NCI-H187 (cell line): Measurements from ENCODE around the gene TCERG1L.
A peak's percentile ranks its signal among the peaks of the same experiment; 100 is the strongest.

Experiments used
- DNase-seq, 2 experiments: peaks; one replicate each; lab custom pipeline; 2025; lab: John Stamatoyannopoulos, UW

Gene TCERG1L

GRCh38 chr10:131207584-131208532, 103.7 kb downstream of the TCERG1L start:
- no peak for DNase-seq

- DNase-seq = no peak
Measured at GRCh38 chr10:131207176-131207575, 104.3 kb downstream of the TCERG1L start.

- DNase-seq = no peak
Measured at GRCh38 chr10:131206111-131206995, 105.2 kb downstream of the TCERG1L start.

GRCh38 chr10:131205556-131205955, 106.0 kb downstream of the TCERG1L start:
- no peak for DNase-seq

- DNase-seq = no peak
Measured at GRCh38 chr10:131204406-131205152, 106.9 kb downstream of the TCERG1L start.

GRCh38 chr10:131203456-131204357, 107.8 kb downstream of the TCERG1L start:
- DNase-seq = no peak

- DNase-seq = peak; percentile 43 to 64
Measured at GRCh38 chr10:131202990-131203389, 108.5 kb downstream of the TCERG1L start.

GRCh38 chr10:131201741-131202515, 109.6 kb downstream of the TCERG1L start:
- DNase-seq = no peak

GRCh38 chr10:131200856-131201470, 110.6 kb downstream of the TCERG1L start:
- DNase-seq = no peak

GRCh38 chr10:131199646-131200045, 111.9 kb downstream of the TCERG1L start:
- no peak for DNase-seq

GRCh38 chr10:131198843-131199242, 112.7 kb downstream of the TCERG1L start:
- no peak for DNase-seq

GRCh38 chr10:131198401-131198800, 113.1 kb downstream of the TCERG1L start:
- no peak for DNase-seq

- no peak for DNase-seq
Measured at GRCh38 chr10:131196176-131196885, 115.2 kb downstream of the TCERG1L start.

- no peak for DNase-seq
Measured at GRCh38 chr10:131195558-131196159, 115.9 kb downstream of the TCERG1L start.

- no peak for DNase-seq
Measured at GRCh38 chr10:131195116-131195515, 116.4 kb downstream of the TCERG1L start.

GRCh38 chr10:131193923-131194322, 117.6 kb downstream of the TCERG1L start:
- no peak for DNase-seq

- DNase-seq = no peak
Measured at GRCh38 chr10:131188494-131188893, 123.0 kb downstream of the TCERG1L start.

GRCh38 chr10:131187926-131188325, 123.6 kb downstream of the TCERG1L start:
- DNase-seq = no peak

- DNase-seq = no peak
Measured at GRCh38 chr10:131187274-131187673, 124.2 kb downstream of the TCERG1L start.
